ENCODE measurements around the gene CSMD2. TPM values are rescaled to one million over a fixed set of nuclear protein-coding genes. Genes with fewer than 3 reads are reported as not detected.

The CSMD2 gene
- polyA plus RNA-seq, 1 of the 3 experiments (the other 2 are of a cell fraction), result not detected

DNA sequence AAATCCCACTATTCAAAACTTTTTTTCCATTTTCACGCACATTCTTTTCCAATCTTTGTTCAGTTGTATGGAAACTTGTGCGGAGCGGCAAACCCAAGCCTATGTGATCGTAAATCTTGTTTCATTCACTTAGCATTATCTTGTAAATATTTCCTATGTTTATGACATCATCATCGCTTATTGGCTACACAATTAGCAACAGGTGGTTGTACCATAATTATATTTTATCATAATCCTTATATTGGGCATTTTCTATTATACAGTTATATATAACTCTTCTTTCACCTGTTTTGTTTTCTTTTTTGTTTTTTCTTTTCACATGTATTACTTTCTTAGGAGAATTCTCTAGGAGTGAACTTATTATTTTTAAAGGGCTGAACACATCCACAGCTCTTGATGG is 627.1 kb downstream of the CSMD2 start:
- ChIA-PET CTCF (no interaction called here), POLR2A (no interaction called here)
- H3K36me3 ChIP-seq (replicated peaks in 1 of 2; ENCODE audit: control insufficient read depth in 1 of 2, insufficient read depth in 2 of 2, low read length in 1 of 2), result no peaks in the 10 kb centered on the region
- no peaks in the 10 kb centered on the region for H3K79me2 ChIP-seq (ENCODE audit: insufficient read depth)
- no peak overlapping the region for H3K4me2 ChIP-seq
- H3F3A ChIP-seq (replicated peaks; ENCODE audit: insufficient read depth), result no peaks in the 10 kb centered on the region
- no peaks in the 10 kb centered on the region for H3K9me3 ChIP-seq
- H3K27ac ChIP-seq (ENCODE audit: low read depth in 2 of 2, low read length in 1 of 2), result no peak overlapping the region
- no peak overlapping the region for H3K9ac ChIP-seq
- H3K4me3 ChIP-seq (ENCODE audit: low read depth in 2 of 2, low read length in 1 of 2), result no peak overlapping the region
- H3K4me1 ChIP-seq (ENCODE audit: control insufficient read depth in 1 of 2, insufficient read depth in 2 of 2, low read depth in 1 of 2, low read length in 1 of 2), result no peaks in the 10 kb centered on the region
- H3K9me2 ChIP-seq, result no peaks in the 10 kb centered on the region
- H3K27me3 ChIP-seq (ENCODE audit: insufficient read depth), result no peaks in the 10 kb centered on the region
- TF ChIP-seq MEF2A (IDR thresholded peaks at IDR 0.05; ENCODE audit: borderline replicate concordance, low read depth) (no peak), RFX5 (IDR thresholded peaks at IDR 0.05; ENCODE audit: low read length) (no peak), FOSL2 (IDR thresholded peaks at IDR 0.05; ENCODE audit: borderline replicate concordance, low read depth) (no peak), EZH2phosphoT487 (IDR thresholded peaks at IDR 0.05; ENCODE audit: borderline replicate concordance, low read depth) (no peak), TCF12 (IDR thresholded peaks at IDR 0.05) (no peak), RCOR1 (IDR thresholded peaks at IDR 0.05; ENCODE audit: low read length) (no peak), TAF1 (IDR thresholded peaks at IDR 0.05; ENCODE audit: borderline replicate concordance, low read depth, low read length) (no peak), FOXM1 (IDR thresholded peaks at IDR 0.05; ENCODE audit: low read depth) (no peak)
- TF ChIP-seq, protein P1, sequence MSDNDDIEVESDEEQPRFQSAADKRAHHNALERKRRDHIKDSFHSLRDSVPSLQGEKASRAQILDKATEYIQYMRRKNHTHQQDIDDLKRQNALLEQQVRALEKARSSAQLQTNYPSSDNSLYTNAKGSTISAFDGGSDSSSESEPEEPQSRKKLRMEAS (IDR thresholded peaks at IDR 0.05; ENCODE audit: low read depth), result no peak
- TF ChIP-seq, protein P2, sequence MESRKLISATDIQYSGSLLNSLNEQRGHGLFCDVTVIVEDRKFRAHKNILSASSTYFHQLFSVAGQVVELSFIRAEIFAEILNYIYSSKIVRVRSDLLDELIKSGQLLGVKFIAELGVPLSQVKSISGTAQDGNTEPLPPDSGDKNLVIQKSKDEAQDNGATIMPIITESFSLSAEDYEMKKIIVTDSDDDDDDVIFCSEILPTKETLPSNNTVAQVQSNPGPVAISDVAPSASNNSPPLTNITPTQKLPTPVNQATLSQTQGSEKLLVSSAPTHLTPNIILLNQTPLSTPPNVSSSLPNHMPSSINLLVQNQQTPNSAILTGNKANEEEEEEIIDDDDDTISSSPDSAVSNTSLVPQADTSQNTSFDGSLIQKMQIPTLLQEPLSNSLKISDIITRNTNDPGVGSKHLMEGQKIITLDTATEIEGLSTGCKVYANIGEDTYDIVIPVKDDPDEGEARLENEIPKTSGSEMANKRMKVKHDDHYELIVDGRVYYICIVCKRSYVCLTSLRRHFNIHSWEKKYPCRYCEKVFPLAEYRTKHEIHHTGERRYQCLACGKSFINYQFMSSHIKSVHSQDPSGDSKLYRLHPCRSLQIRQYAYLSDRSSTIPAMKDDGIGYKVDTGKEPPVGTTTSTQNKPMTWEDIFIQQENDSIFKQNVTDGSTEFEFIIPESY (IDR thresholded peaks at IDR 0.05; ENCODE audit: borderline replicate concordance, low read depth), result no peak
- DNase-seq, result no peak
- no peaks in the 10 kb centered on the region for H4K20me1 ChIP-seq (ENCODE audit: insufficient read depth)
- 62% methylated on average over 5 of the region's 5 CpGs for WGBS (ENCODE audit: low lambda C conversion rate)
- no peak overlapping the region for H2AFZ ChIP-seq (ENCODE audit: low read depth)

DNA sequence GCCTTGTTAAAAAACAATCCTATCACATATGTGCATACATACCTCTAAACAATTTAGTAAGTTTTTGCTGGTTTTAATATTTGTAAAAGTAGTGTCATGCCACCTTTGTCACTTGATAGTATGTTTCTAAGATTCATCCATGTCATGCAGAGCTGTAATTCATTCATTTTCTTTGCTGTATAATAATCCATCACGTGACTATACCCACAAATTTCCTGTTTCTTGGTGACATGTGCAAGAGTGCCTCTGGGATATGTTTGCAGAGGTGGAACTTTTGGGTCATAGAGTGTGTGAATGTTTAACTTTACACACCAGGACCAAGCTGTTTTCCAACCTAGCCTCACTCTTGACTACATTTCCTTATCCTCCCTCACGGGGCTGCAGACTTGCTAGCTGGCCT is 629.7 kb downstream of the CSMD2 start:
- Histone ChIP-seq H3K4me1 (ENCODE audit: control insufficient read depth in 1 of 2, insufficient read depth in 2 of 2, low read depth in 1 of 2, low read length in 1 of 2) (no peaks in the 10 kb centered on the region), H3K27ac (ENCODE audit: low read depth in 2 of 2, low read length in 1 of 2) (no peak overlapping the region), H3K36me3 (replicated peaks in 1 of 2; ENCODE audit: control insufficient read depth in 1 of 2, insufficient read depth in 2 of 2, low read length in 1 of 2) (no peaks in the 10 kb centered on the region), H3K4me2 (no peak overlapping the region), H3K9me3 (no peaks in the 10 kb centered on the region), H3K79me2 (ENCODE audit: insufficient read depth) (no peaks in the 10 kb centered on the region), H3F3A (replicated peaks; ENCODE audit: insufficient read depth) (no peaks in the 10 kb centered on the region), H2AFZ (ENCODE audit: low read depth) (no peak overlapping the region), H3K4me3 (ENCODE audit: low read depth in 2 of 2, low read length in 1 of 2) (no peak overlapping the region), H3K27me3 (ENCODE audit: insufficient read depth) (no peaks in the 10 kb centered on the region), H3K9me2 (no peaks in the 10 kb centered on the region), H4K20me1 (ENCODE audit: insufficient read depth) (no peaks in the 10 kb centered on the region), H3K9ac (no peak overlapping the region)
- POLR2A ChIA-PET, result no interaction called here
- DNase-seq, result no peak
- WGBS (ENCODE audit: low lambda C conversion rate), result 15% methylated on average over 2 of the region's 2 CpGs
- TF ChIP-seq NRF1 (IDR thresholded peaks at IDR 0.05; ENCODE audit: low read depth, low read length), result no peak
- TF ChIP-seq JUND (IDR thresholded peaks at IDR 0.05), result no peak
- TF ChIP-seq ELF1 (IDR thresholded peaks at IDR 0.05), result no peak
- TF ChIP-seq, protein P1 (IDR thresholded peaks at IDR 0.05; ENCODE audit: low read depth), result no peak
- TF ChIP-seq YY1 (IDR thresholded peaks at IDR 0.05; ENCODE audit: low read depth), result no peak
- TF ChIP-seq, protein P3, sequence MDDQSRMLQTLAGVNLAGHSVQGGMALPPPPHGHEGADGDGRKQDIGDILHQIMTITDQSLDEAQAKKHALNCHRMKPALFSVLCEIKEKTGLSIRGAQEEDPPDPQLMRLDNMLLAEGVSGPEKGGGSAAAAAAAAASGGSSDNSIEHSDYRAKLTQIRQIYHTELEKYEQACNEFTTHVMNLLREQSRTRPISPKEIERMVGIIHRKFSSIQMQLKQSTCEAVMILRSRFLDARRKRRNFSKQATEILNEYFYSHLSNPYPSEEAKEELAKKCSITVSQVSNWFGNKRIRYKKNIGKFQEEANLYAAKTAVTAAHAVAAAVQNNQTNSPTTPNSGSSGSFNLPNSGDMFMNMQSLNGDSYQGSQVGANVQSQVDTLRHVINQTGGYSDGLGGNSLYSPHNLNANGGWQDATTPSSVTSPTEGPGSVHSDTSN (IDR thresholded peaks at IDR 0.05), result no peak
- no peak for TF ChIP-seq FOSL2 (IDR thresholded peaks at IDR 0.05; ENCODE audit: borderline replicate concordance, low read depth)
- TF ChIP-seq MEF2A (IDR thresholded peaks at IDR 0.05; ENCODE audit: borderline replicate concordance, low read depth), result no peak
- no peak for TF ChIP-seq GATA2 (CRISPR knock-in tag; IDR thresholded peaks at IDR 0.05)
- no peak for TF ChIP-seq RXRA (IDR thresholded peaks at IDR 0.05; ENCODE audit: borderline replicate concordance, low read depth)
- no peak for TF ChIP-seq CHD2 (IDR thresholded peaks at IDR 0.05; ENCODE audit: low read length, partially characterized antibody)
- TF ChIP-seq EP300 (IDR thresholded peaks at IDR 0.05; ENCODE audit: borderline replicate concordance in 1 of 2, low read depth in 1 of 2, low read length in 1 of 2), result no peak
- TF ChIP-seq RAD21 (IDR thresholded peaks at IDR 0.05; ENCODE audit: low read length), result no peak
- CTCF ChIA-PET, result no interaction called here
